PFSK-1 (cell line): Measurements from ENCODE around the gene MFSD2A.

Source experiments
- FOXP2 ChIP-seq: optimal IDR thresholded peaks from 2 replicates; pipeline ENCODE3; 2011; ENCODE audit warnings: borderline replicate concordance, control low read depth, inconsistent platforms; ENCODE audit not compliant: insufficient read depth; ENCODE audit errors: extremely low read length, extremely low read depth
- POLR2AphosphoS5 ChIP-seq: IDR thresholded peaks from 2 replicates; pipeline ENCODE4 v1.6.1; 2012; ENCODE audit warnings: low read depth, mild to moderate bottlenecking, control low read depth, low read length, moderate library complexity
- SIN3A ChIP-seq: IDR thresholded peaks from 2 replicates; pipeline ENCODE4 v1.6.1; 2012; ENCODE audit warnings: mild to moderate bottlenecking, low read length, moderate library complexity, borderline replicate concordance; ENCODE audit not compliant: insufficient read depth
- TAF1 ChIP-seq: IDR thresholded peaks from 2 replicates; pipeline ENCODE4 v1.6.1; 2012; ENCODE audit warnings: low read length, control low read depth, borderline replicate concordance; ENCODE audit not compliant: insufficient read depth
- TF ChIP-seq, protein P1 (sequence below), 2 experiments: IDR thresholded peaks; 2 replicates each; pipeline versions ENCODE4 v1.6.1 to v1.8.0; 2011 to 2012; ENCODE audit warnings: low read depth in 2 of 2, low read length in 2 of 2, control low read depth in 1 of 2, inconsistent platforms in 1 of 2, mild to moderate bottlenecking in 1 of 2, moderate library complexity in 1 of 2; ENCODE audit not compliant: insufficient read depth in 1 of 2

The MFSD2A gene

DNA sequence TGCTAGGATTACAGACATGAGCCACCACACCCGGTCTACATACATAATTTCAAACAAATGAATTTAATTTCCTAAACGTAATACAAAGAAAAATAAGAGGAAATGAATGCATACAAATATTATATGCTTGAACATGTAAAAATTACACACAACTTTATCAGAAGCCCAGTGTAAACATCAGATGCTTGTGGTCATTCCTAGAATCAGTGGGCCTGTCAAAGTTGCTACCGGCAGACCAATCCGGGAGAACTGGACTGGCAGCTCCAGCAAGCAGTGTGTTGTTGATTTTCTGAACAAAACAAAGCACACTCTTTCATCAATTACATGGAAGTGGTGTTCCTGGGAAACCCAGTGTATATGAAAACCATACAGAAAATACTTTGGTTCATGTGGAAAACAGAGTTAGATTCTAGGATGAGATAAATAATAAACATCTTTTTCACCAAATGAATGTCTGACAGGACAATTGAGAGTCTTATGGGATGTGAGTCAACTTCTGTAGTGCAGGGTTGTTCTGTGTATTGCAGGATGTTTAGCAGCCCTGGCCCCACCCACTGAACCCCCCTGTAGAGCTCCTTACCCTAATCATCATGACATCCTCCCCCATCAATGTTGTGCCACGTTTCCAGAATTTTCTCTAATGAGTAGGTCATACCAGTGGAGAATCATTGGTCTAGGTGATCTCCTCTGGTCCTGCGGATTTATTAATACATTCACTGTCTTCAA is 33.8 kb downstream of the MFSD2A start:
- TF ChIP-seq POLR2AphosphoS5 (no peak), FOXP2 (no peak), TAF1 (no peak), SIN3A (no peak)
- TF ChIP-seq, protein P1, sequence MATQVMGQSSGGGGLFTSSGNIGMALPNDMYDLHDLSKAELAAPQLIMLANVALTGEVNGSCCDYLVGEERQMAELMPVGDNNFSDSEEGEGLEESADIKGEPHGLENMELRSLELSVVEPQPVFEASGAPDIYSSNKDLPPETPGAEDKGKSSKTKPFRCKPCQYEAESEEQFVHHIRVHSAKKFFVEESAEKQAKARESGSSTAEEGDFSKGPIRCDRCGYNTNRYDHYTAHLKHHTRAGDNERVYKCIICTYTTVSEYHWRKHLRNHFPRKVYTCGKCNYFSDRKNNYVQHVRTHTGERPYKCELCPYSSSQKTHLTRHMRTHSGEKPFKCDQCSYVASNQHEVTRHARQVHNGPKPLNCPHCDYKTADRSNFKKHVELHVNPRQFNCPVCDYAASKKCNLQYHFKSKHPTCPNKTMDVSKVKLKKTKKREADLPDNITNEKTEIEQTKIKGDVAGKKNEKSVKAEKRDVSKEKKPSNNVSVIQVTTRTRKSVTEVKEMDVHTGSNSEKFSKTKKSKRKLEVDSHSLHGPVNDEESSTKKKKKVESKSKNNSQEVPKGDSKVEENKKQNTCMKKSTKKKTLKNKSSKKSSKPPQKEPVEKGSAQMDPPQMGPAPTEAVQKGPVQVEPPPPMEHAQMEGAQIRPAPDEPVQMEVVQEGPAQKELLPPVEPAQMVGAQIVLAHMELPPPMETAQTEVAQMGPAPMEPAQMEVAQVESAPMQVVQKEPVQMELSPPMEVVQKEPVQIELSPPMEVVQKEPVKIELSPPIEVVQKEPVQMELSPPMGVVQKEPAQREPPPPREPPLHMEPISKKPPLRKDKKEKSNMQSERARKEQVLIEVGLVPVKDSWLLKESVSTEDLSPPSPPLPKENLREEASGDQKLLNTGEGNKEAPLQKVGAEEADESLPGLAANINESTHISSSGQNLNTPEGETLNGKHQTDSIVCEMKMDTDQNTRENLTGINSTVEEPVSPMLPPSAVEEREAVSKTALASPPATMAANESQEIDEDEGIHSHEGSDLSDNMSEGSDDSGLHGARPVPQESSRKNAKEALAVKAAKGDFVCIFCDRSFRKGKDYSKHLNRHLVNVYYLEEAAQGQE (IDR thresholded peaks at IDR 0.05; ENCODE audit: insufficient read depth in 1 of 2, low read depth in 2 of 2, low read length in 2 of 2), result no peak

DNA sequence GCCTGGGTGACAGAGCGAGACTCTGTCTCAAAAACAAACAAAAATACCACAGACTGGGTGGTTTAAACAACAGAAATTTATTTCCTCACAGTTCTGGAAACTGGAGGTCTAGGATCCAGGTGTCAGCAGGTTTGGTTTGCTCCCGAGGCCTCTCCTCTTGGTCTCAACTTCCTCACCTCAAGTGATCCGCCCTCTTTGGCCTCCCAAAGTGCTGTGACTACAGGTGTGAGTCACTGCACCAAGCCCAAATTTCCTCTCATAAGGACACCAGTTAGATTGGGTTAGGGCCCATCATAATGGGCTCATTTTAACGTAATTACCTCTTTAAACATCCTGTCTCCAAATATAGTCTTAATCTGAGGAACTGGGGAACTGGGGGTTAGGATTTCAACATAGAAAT is 35.5 kb downstream of the MFSD2A start:
- TF ChIP-seq, protein P1 (IDR thresholded peaks at IDR 0.05; ENCODE audit: insufficient read depth in 1 of 2, low read depth in 2 of 2, low read length in 2 of 2), result no peak
- TF ChIP-seq POLR2AphosphoS5 (no peak), TAF1 (no peak), SIN3A (no peak), FOXP2 (no peak)

DNA sequence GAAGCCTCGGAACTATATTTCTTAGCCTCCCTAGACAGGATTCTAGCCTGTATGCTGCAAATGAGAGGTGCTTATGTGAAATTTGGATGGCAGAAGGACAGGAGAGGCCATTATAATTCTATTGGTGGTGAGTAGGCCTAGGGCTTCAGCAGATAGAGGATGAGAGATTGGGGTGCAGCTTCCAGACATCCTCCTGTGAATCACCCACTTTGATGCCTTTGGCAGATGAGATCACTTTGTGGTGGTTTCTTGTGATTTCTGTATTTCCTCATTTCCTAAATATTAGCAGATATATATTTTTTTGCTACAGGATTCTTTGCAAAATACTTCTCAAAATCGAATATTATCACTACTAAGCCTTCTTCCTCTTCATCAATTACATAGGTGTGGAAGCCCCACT is 37.3 kb downstream of the MFSD2A start:
- TF ChIP-seq FOXP2 (no peak), SIN3A (no peak), POLR2AphosphoS5 (no peak), TAF1 (no peak)
- TF ChIP-seq, protein P1 (IDR thresholded peaks at IDR 0.05; ENCODE audit: insufficient read depth in 1 of 2, low read depth in 2 of 2, low read length in 2 of 2), result no peak

DNA sequence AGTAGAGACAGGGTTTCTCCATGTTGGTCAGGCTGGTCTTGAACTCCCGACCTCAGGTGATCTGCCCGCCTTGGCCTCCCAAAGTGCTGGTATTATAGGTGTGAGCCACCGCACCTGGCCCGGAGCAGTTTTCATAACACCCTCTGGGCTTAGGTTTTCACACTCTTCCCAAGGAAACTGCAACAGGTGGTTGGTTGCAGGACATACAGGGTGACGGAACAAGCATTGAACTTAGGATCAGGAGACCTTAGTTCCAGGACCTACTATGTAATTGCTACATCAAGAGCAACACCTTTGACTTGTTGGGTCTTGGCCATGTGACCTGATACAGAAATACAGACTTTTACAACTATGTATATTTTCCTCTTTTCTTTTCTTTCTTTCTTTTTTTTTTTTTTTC is 37.9 kb downstream of the MFSD2A start:
- TF ChIP-seq TAF1, result no peak
- no peak for TF ChIP-seq POLR2AphosphoS5
- TF ChIP-seq, protein P1 (IDR thresholded peaks at IDR 0.05; ENCODE audit: insufficient read depth in 1 of 2, low read depth in 2 of 2, low read length in 2 of 2), result no peak
- TF ChIP-seq SIN3A, result no peak
- TF ChIP-seq FOXP2, result no peak
